GM23248 (cell line): Measurements from ENCODE around the gene GOLIM4.

Source experiments
- EZH2 ChIP-seq: fragments of 200-600 bp; sonication (generic); IDR thresholded peaks from 2 replicates; pipeline ENCODE4 v1.6.1; 2018; ENCODE audit warnings: antibody characterized with exemption, mild to moderate bottlenecking; ENCODE audit not compliant: insufficient read depth, poor library complexity, severe bottlenecking
- EZH2phosphoT487 ChIP-seq: fragments of 200-600 bp; sonication (generic); IDR thresholded peaks from 2 replicates; pipeline ENCODE4 v1.6.1; 2018; ENCODE audit warnings: antibody characterized with exemption, moderate library complexity, mild to moderate bottlenecking, low read depth; ENCODE audit not compliant: insufficient read depth

DNA sequence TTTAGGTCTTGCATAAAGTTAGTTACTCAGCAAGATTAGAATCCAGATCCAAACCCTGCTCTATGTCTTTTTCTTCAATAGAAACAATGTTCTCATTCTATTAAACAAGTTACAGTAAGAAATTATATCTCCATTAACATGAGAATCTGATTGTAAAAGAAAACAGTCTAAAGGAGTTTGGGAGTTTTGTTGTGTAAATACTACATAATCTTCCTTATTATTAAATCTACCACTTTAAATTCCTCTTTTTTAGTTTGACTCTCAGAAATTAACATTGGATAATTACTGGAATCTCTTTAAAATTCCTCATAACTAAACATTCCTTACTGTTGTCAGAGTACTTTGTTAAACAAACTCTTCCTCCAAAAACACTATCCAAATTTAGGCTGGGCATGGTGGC is 1.7 kb upstream of the GOLIM4 start:
- no peak for TF ChIP-seq EZH2phosphoT487
- TF ChIP-seq EZH2: no peak
